Fibroblast of lung (primary cell): ENCODE results near the gene ARL15.

Source experiments
- CTCF ChIP-seq, 2 donors: IDR thresholded peaks in 1 of 2; conservative IDR thresholded peaks in 1 of 2; 1 replicate in 1 of 2; 2 replicates in 1 of 2; pipeline ENCODE4 v1.5.1; 2011 to 2012; ENCODE audit warnings: low read length in 2 of 2, control low read depth in 1 of 2, inconsistent platforms in 1 of 2, low read depth in 1 of 2, mild to moderate bottlenecking in 1 of 2
- EZH2 ChIP-seq: IDR thresholded peaks from 2 replicates; pipeline ENCODE4 v1.5.1; 2012; ENCODE audit warnings: low read length, control low read depth, mild to moderate bottlenecking; ENCODE audit errors: missing control alignments

- no peak for TF ChIP-seq CTCF (conservative IDR thresholded peaks at IDR 0.05 in 1 of 2, IDR thresholded peaks at IDR 0.05 in 1 of 2; ENCODE audit: low read depth in 1 of 2, low read length in 2 of 2)
- TF ChIP-seq EZH2, result no peak
Observed at GRCh38 chr5:54325610-54326311, 15.4 kb upstream of the ARL15 start.
